Measurements from ENCODE around the gene SLITRK3. TPM values are rescaled to one million over a fixed set of nuclear protein-coding genes. Genes with fewer than 3 reads are reported as not detected.
A peak's percentile ranks its signal among the peaks of the same experiment; 100 is the strongest.
"Not testable (repeated sequence)": the region's sequence is repeated elsewhere in the genome, so short reads cannot be mapped to it uniquely, and the experiment has no call there.

The SLITRK3 gene
- total RNA-seq, 1 donor from 2014 or later: 2.2 TPM

GRCh38 chr3:165191491-165191890, 4.7 kb downstream of the SLITRK3 start:
- no peak for DNase-seq (ENCODE audit: low spot score)

DNA sequence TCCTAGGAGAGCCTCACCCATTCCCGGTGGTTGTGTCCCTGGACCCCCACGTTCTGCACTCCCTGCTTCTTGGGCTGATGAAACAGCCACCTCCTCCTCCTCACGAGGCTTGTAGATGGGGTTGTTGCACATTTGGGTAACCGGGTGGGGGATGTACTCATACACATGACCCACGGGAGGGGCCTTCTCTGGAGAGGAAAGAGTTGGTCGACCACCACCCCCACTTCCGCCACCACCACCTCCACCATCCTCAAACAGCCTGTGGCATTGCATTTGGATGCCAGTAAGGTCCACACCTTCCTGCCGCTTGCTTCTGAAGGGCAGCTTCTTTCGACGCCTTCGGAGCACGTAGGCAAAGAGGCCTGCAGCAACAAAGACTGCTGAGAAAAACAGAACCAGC, 7.7 kb downstream of the SLITRK3 start:
- DNase-seq (ENCODE audit: low spot score): no peak

- DNase-seq (ENCODE audit: low spot score): peak; percentile 80
Observed at GRCh38 chr3:165185707-165186327, 10.4 kb downstream of the SLITRK3 start.

- DNase-seq (ENCODE audit: low spot score): no peak
Observed at GRCh38 chr3:165181556-165181955, 14.6 kb downstream of the SLITRK3 start.

GRCh38 chr3:165170236-165170635, 25.9 kb downstream of the SLITRK3 start:
- no peak for DNase-seq (ENCODE audit: low spot score)

- no peak for DNase-seq (ENCODE audit: low spot score)
Observed at GRCh38 chr3:165169368-165169767, 26.8 kb downstream of the SLITRK3 start.

DNA sequence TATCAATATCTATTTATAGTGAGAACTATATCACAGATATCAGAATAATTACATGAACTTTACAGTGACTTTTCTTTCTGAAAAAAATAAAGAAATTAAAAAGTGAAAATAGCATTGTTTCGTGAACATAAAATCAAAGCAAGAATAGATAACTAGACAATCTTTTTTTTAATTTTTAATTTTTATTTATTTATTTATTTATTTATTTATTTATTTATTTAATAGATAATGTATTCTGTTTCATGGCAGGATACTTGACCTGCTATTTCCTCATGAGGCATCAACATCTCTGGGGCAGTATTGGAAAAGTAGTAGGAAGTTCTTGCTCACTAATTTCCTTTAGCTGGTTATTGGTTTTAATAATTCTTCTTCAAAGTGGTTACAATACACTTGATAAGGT, 33.3 kb downstream of the SLITRK3 start:
- DNase-seq (ENCODE audit: low spot score): no peak

DNA sequence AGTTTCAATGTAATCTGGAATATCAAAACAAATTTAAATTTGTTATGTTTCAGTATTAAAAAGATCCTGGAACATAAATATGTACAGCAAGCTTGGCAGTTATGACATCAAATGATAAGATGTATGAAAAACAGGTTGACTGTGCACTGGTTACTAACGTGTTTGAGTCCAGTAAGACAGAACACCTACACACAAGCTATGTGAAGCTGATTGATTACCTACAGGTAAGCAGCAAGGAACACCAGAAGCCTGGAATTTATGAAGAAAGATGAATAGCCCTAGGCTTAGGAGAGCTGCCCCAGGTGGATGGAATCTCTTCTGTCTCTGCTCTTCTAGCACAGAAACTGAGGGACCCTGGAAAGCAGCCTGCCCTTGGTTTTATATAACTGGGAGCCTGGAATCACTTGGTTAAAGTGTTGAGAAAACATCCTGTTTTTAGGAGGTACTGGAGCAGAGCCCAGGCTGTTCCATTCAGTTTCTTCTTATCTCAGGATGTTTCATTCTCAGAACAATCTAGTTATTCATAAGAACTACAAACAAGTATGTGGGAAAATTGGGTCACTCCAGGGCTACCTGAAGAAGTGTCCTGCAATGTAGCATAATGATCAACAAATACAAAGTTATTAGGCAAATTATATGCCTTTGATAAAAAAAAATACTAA, 36.3 kb downstream of the SLITRK3 start:
- DNase-seq (ENCODE audit: low spot score): no peak

DNA sequence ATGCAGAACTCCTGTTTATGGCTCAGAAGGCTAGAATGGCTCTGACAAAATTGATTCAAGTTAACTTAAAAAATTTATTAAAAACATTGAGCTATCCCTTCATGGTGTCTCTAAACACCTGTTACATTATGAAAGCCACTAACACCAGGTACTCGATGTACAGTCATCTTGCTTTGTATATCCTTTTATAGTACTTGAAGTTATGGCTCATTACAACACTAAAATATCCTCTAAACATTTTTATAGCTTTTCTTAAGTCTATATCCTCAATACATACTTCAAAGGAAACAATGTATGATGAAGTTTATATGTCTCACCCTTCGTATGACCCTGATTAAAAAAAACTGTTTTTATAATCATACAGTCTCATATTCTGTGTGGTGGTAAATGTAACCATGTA, 38.2 kb downstream of the SLITRK3 start:
- no peak for DNase-seq (ENCODE audit: low spot score)

DNA sequence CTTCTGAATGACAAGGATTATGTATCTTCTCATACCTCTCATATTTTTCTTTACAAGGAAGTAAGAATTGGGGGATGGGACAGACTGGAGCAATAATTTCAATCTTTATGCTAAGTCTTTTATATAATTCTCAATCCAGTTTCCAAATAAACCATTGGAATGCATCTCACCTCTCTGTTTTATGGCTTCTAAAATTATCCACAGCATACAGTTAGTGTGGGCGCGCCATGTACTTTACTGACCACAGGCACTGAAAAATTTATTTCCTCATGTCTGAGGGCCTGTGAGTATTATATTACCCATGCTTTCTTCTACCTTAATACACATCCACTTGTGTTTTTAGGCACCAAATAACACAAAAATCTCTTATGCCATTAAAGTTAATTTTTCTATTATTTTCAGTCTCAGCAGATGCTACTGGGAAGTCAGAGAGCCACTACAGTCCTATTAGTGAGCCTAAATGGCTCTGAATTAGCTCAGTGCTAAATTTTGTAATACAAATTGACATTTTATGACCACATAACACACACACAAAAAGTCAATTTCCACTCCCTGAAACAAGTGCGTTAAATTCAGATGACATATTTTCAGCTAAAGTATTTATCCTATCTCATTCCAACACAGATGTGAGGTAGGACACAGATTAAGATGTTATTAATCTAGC, 39.3 kb downstream of the SLITRK3 start:
- DNase-seq (ENCODE audit: low spot score): no peak

GRCh38 chr3:165148876-165149441, 47.2 kb downstream of the SLITRK3 start:
- no peak for DNase-seq (ENCODE audit: low spot score)

- no peak for DNase-seq (ENCODE audit: low spot score)
Observed at GRCh38 chr3:165144271-165144670, 51.9 kb downstream of the SLITRK3 start.

DNA sequence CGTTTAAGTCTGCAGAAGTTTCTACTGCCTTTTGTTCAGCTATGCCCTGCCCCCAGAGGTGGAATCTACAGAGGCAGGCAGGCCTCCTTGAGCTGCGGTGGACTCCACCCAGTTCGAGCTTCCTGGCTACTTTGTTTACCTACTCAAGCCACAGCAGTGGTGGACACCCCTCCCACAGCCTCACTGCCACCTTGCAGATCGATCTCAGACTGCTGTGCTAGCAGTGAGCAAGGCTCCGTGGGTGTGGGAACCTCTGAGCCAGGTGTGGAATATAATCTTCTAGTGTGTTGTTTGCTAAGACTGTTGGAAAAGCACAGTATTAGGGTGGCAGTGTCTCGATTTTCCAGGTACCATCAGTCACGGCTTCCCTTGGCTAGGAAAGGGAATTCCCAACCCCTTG, 56.3 kb downstream of the SLITRK3 start:
- not testable (repeated sequence) for DNase-seq (ENCODE audit: low spot score)

Other genes starting within 250 kb of the SLITRK3 start
- gene SI, start 117.9 kb downstream of the SLITRK3 start, total RNA-seq (ENCODE audit: insufficient read depth, low replicate concordance): 0.24 TPM